B cell (primary cell): ENCODE results near the gene SHLD1. TPM values are rescaled to one million over a fixed set of nuclear protein-coding genes. Genes with fewer than 3 reads are reported as not detected.
A peak's percentile ranks its signal among the peaks of the same experiment; 100 is the strongest.

Experiments used
- ATAC-seq: fragments of 200-7000 bp; cut with Tn5 transposase; one replicate; pipeline ENCODE4 v1.10.0; 2021; ENCODE audit warnings: low read depth, mild to moderate bottlenecking, moderate number of reproducible peaks, moderate library complexity
- CTCF ChIA-PET: fragments of 350-600 bp; sonication (Branson Sonifier 250); formaldehyde crosslinking; loops from one replicate; lab custom pipeline; 2021; ENCODE audit warnings: antibody characterized with exemption, inconsistent platforms; lab: Charles Lee
- POLR2A ChIA-PET: fragments of 350-600 bp; sonication (Branson Sonifier 250); formaldehyde crosslinking; loops from one replicate; lab custom pipeline; 2021; ENCODE audit warnings: antibody characterized with exemption; lab: Charles Lee
- DNase-seq: peaks from one replicate; pipeline ENCODE4 v3.0.0; 2013
- H2AFZ ChIP-seq: 2 replicates; pipeline ENCODE4 v1.6.1; 2012; ENCODE audit warnings: mild to moderate bottlenecking, low read depth, low read length; ENCODE audit not compliant: insufficient read depth, poor library complexity, severe bottlenecking
- H3K27ac ChIP-seq, 2 donors: 1 replicate in 1 of 2; 2 replicates in 1 of 2; pipeline ENCODE4 v1.5.1; 2012 to 2013; ENCODE audit warnings: low read length in 2 of 2, mild to moderate bottlenecking in 2 of 2, moderate library complexity in 1 of 2
- H3K27me3 ChIP-seq, 4 experiments: fragments of 200-600 bp in 1 of 4; sonication (generic) in 1 of 4; replicated peaks in 1 of 4; 1 replicate in 2 of 4; 2 replicates in 2 of 4; pipeline versions ENCODE4 v1.6.1 to v1.7.0; 2013 to 2016; ENCODE audit warnings: low read length in 3 of 4, mild to moderate bottlenecking in 2 of 4, mixed read lengths in 1 of 4, moderate library complexity in 1 of 4; ENCODE audit not compliant: insufficient read depth in 4 of 4, control insufficient read depth in 3 of 4; ENCODE audit errors: control extremely low read depth in 1 of 4
- H3K36me3 ChIP-seq, 2 experiments: replicated peaks in 1 of 2; 1 replicate in 1 of 2; 2 replicates in 1 of 2; pipeline versions ENCODE4 v1.6.1 to v1.7.1; 2013; ENCODE audit warnings: low read length in 1 of 2; ENCODE audit not compliant: insufficient read depth in 2 of 2, control insufficient read depth in 1 of 2; ENCODE audit errors: control extremely low read depth in 1 of 2, extremely low read depth in 1 of 2
- H3K4me1 ChIP-seq, 2 donors: fragments of 200-600 bp in 1 of 2; sonication (generic) in 1 of 2; 1 replicate in 1 of 2; 2 replicates in 1 of 2; pipeline versions ENCODE4 v1.5.1 to v1.6.1; 2013 to 2017; ENCODE audit warnings: low read length in 2 of 2; ENCODE audit not compliant: control insufficient read depth in 2 of 2, insufficient read depth in 2 of 2
- H3K4me2 ChIP-seq: replicated peaks from 2 replicates; pipeline ENCODE3; 2012; ENCODE audit warnings: mild to moderate bottlenecking, low read depth, low read length; ENCODE audit not compliant: poor library complexity, severe bottlenecking
- H3K4me3 ChIP-seq, 5 experiments: fragments of 200-600 bp in 1 of 5; sonication (generic) in 1 of 5; 1 replicate in 3 of 5; 2 replicates in 2 of 5; pipeline versions ENCODE4 v1.5.1 to v1.7.0; 2011 to 2016; ENCODE audit warnings: low read length in 4 of 5, mild to moderate bottlenecking in 4 of 5, low read depth in 2 of 5, control low read depth in 1 of 5, moderate library complexity in 1 of 5; ENCODE audit not compliant: insufficient read depth in 1 of 5; ENCODE audit errors: control extremely low read depth in 1 of 5, extremely low read depth in 1 of 5
- H3K79me2 ChIP-seq: fragments of 200-600 bp; sonication (generic); one replicate; pipeline ENCODE4 v1.6.0; 2016; ENCODE audit warnings: low read length; ENCODE audit not compliant: control insufficient read depth, insufficient read depth
- H3K9ac ChIP-seq: fragments of 200-600 bp; sonication (generic); 2 replicates; pipeline ENCODE4 v1.6.1; 2017; ENCODE audit warnings: mild to moderate bottlenecking, low read length, moderate library complexity
- H3K9me3 ChIP-seq, 3 donors: one replicate each; pipeline versions ENCODE4 v1.6.1 to v1.7.1; 2013; ENCODE audit warnings: low read length in 2 of 3; ENCODE audit not compliant: control insufficient read depth in 2 of 3, insufficient read depth in 1 of 3; ENCODE audit errors: control extremely low read depth in 1 of 3
- H4K20me1 ChIP-seq: 2 replicates; pipeline ENCODE4 v1.6.0; 2012; ENCODE audit warnings: mild to moderate bottlenecking, low read length; ENCODE audit not compliant: insufficient read depth, control insufficient read depth, poor library complexity, severe bottlenecking
- H3K27ac Mint-ChIP-seq: one replicate; pipeline ENCODE4 v1.8.0; 2021; ENCODE audit warnings: mixed read lengths
- H3K27me3 Mint-ChIP-seq: one replicate; pipeline ENCODE4 v1.8.0; 2021; ENCODE audit warnings: mixed read lengths
- H3K4me1 Mint-ChIP-seq: one replicate; pipeline ENCODE4 v1.8.0; 2021; ENCODE audit warnings: mixed read lengths
- H3K4me3 Mint-ChIP-seq: one replicate; pipeline ENCODE4 v1.8.0; 2021; ENCODE audit warnings: mixed read lengths
- H3K9me3 Mint-ChIP-seq: one replicate; pipeline ENCODE4 v1.8.0; 2022; ENCODE audit warnings: mixed read lengths; ENCODE audit not compliant: insufficient read depth
- CTCF ChIP-seq: fragments of 200-600 bp; IDR thresholded peaks from one replicate; pipeline ENCODE4 v1.8.0; 2022; ENCODE audit warnings: antibody characterized with exemption, mild to moderate bottlenecking
- EZH2 ChIP-seq: IDR thresholded peaks from 2 replicates; pipeline ENCODE4 v1.6.1; 2012; ENCODE audit warnings: borderline replicate concordance, low read depth, mild to moderate bottlenecking, moderate library complexity, low read length; ENCODE audit not compliant: insufficient read depth, poor library complexity, severe bottlenecking
- WGBS: methylation state at CpG from one replicate; pipeline ENCODE4 v1.1.5; 2013; ENCODE audit warnings: missing lambda C conversion rate; ENCODE audit not compliant: insufficient coverage; 5-methylcytosine and 5-hydroxymethylcytosine counted together
- intact Hi-C: fragments of 100-400 bp; cut with micrococcal nuclease; formaldehyde crosslinking; loops from one replicate; pipeline ENCODE4 v1.10.0; 2022
- polyA plus RNA-seq: library from polyadenylated mRNA; depleted of rRNA; stranded (reverse); fragments of >200 nt; gene quantifications from 2 replicates; pipeline ENCODE4 v1.2.3, GENCODE V29; 2012
- total RNA-seq, 2 donors: library from RNA; stranded (reverse); fragments of 120-200 nt in 1 of 2; gene quantifications; 1 replicate in 1 of 2; 2 replicates in 1 of 2; pipeline versions ENCODE4 v1.2.3 to v1.2.4, GENCODE V29; 2013 to 2022

The SHLD1 gene
- total and polyA plus RNA-seq, 2 donors (not counting 1 experiment from before 2014, with no cell fraction given), result 15.4 to 18.5 TPM

- WGBS, result 93% methylated on average over 3 of the region's 4 CpGs
Observed at GRCh38 chr20:5714261-5715041, 35.8 kb upstream of the SHLD1 start.

More at GRCh38 chr20:5714261-5715041, 35.8 kb upstream of the SHLD1 start:
- H3K9me3 Mint-ChIP-seq, result no peaks in the 10 kb centered on the region
- Histone ChIP-seq H3K4me1 (peaks cover 18% of the 10 kb centered on the region in 2 donors), H3K36me3 (no peaks in the 10 kb centered on the region), H3K79me2 (no peaks in the 10 kb centered on the region), H4K20me1 (no peaks in the 10 kb centered on the region), H2AFZ (no peak overlapping the region), H3K4me3 (no peak overlapping the region), H3K27me3 (peaks cover 0 to 7% (median 5%) of the 10 kb centered on the region in 4 experiments), H3K4me2 (no peak overlapping the region), H3K9me3 (peaks cover 0 to 6% (median 5%) of the 10 kb centered on the region in 3 donors), H3K27ac (no peak overlapping the region), H3K9ac (no peak overlapping the region)
- ChIA-PET CTCF (interaction anchor here (0.8 to 1.2 kb wide), 4 partner anchors 66 to 157 kb away, joined by 3 to 5 read pairs (median 4); no protein-coding TSS in a partner anchor), POLR2A (no interaction called here)
- TF ChIP-seq EZH2 (no peak), CTCF (no peak)
- peak overlapping the region; percentile 21 for H3K4me3 Mint-ChIP-seq
- DNase-seq (peak; percentile 81), ATAC-seq (peak; percentile 84)
- intact Hi-C loops, result no loop called here
- H3K4me1 Mint-ChIP-seq, result peaks cover 19% of the 10 kb centered on the region
- H3K27ac Mint-ChIP-seq, result no peak overlapping the region
- peaks cover 15% of the 10 kb centered on the region for H3K27me3 Mint-ChIP-seq
